ENCODE data around the gene IFRD1. TPM values are rescaled to one million over a fixed set of nuclear protein-coding genes. Genes with fewer than 3 reads are reported as not detected.

The IFRD1 gene
- total RNA-seq, 6 experiments from 2014 or later: 19.0 to 34.7 (median 28.2) TPM

DNA sequence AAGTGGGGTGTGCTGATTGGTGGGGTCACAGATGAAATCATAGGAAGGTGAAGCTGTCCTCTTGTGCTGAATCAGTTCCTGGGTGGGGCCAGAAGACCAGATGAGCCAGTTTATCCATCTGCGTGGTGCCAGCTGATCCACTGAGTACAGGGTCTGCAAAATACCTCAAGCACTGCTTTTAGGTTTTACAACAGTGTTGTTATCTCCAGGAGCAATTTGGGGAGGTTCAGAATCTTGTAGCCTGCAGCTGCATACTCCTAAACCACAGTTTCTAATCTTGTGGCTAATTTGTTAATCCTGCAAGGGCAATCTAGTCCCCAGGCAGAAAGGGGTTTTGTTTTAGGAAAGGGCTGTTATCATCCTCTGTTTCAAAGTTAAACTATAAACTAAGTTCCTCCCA is 17.0 kb upstream of the IFRD1 start:
- H3K9me3 ChIP-seq: no peaks in the 10 kb centered on the region
- H3K4me3 ChIP-seq: no peak overlapping the region
- no peaks in the 10 kb centered on the region for H3K36me3 ChIP-seq
- 80% methylated on average over 1 of the region's 1 CpG for WGBS (ENCODE audit: insufficient coverage, low coverage, low lambda C conversion rate, missing lambda C conversion rate)
- no peak for TF ChIP-seq POLR2A (IDR thresholded peaks at IDR 0.05)
- TF ChIP-seq, protein P1, sequence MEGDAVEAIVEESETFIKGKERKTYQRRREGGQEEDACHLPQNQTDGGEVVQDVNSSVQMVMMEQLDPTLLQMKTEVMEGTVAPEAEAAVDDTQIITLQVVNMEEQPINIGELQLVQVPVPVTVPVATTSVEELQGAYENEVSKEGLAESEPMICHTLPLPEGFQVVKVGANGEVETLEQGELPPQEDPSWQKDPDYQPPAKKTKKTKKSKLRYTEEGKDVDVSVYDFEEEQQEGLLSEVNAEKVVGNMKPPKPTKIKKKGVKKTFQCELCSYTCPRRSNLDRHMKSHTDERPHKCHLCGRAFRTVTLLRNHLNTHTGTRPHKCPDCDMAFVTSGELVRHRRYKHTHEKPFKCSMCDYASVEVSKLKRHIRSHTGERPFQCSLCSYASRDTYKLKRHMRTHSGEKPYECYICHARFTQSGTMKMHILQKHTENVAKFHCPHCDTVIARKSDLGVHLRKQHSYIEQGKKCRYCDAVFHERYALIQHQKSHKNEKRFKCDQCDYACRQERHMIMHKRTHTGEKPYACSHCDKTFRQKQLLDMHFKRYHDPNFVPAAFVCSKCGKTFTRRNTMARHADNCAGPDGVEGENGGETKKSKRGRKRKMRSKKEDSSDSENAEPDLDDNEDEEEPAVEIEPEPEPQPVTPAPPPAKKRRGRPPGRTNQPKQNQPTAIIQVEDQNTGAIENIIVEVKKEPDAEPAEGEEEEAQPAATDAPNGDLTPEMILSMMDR (IDR thresholded peaks at IDR 0.05): no peak
- intact Hi-C loops (cut with DNase I): no loop called here
- H3K27ac ChIP-seq: no peak overlapping the region
- no peaks in the 10 kb centered on the region for H3K27me3 ChIP-seq
- DNase-seq (no peak), ATAC-seq (no peak)
- no peaks in the 10 kb centered on the region for H3K4me1 ChIP-seq

- Histone ChIP-seq H3K36me3 (no peaks in the 10 kb centered on the region), H3K27me3 (no peaks in the 10 kb centered on the region), H3K9me3 (no peaks in the 10 kb centered on the region), H3K4me3 (no peak overlapping the region), H3K4me1 (no peaks in the 10 kb centered on the region), H3K27ac (no peak overlapping the region)
- TF ChIP-seq, protein P1 (IDR thresholded peaks at IDR 0.05): no peak
- no peak for TF ChIP-seq POLR2A (IDR thresholded peaks at IDR 0.05)
- no peak for DNase-seq
- no peak for ATAC-seq
- WGBS (ENCODE audit: insufficient coverage, low coverage, low lambda C conversion rate, missing lambda C conversion rate): 100% methylated on average over 1 of the region's 1 CpG
- intact Hi-C loops (cut with DNase I): no loop called here
Observed at GRCh38 chr7:112437072-112437471, 13.2 kb upstream of the IFRD1 start.

GRCh38 chr7:112439476-112439875 is 10.8 kb upstream of the IFRD1 start:
- H3K4me1 ChIP-seq: no peaks in the 10 kb centered on the region
- intact Hi-C loops (cut with DNase I): no loop called here

DNA sequence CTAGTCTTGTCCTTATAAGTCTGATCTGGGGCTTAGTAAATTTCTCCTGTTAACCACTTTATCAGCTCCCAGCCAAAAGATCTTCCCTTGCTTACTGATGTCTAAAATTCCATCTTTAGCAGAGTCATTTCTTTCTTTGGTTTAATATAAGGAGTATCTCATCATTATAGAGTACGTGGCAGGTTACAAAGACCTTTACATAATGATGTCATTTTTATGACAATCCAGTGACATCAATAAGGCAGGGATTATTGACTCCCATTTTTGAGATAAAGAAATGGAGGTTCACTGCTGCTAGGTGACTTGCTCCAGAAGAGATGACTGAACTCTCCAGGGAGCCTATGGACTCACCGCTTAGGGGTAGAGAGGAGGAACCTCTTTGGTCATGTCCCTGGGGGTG is 8.1 kb upstream of the IFRD1 start:
- intact Hi-C loops (cut with DNase I): no loop called here
- 83% methylated on average over 2 of the region's 2 CpGs for WGBS (ENCODE audit: insufficient coverage, low coverage, low lambda C conversion rate, missing lambda C conversion rate)
- no peaks in the 10 kb centered on the region for H3K27me3 ChIP-seq
- no peaks in the 10 kb centered on the region for H3K36me3 ChIP-seq
- ATAC-seq (no peak), DNase-seq (no peak)
- no peaks in the 10 kb centered on the region for H3K9me3 ChIP-seq
- no peak overlapping the region for H3K27ac ChIP-seq
- H3K4me3 ChIP-seq: no peak overlapping the region
- no peaks in the 10 kb centered on the region for H3K4me1 ChIP-seq
- TF ChIP-seq POLR2A (IDR thresholded peaks at IDR 0.05): no peak
- TF ChIP-seq, protein P1 (IDR thresholded peaks at IDR 0.05): no peak

More at GRCh38 chr7:112439476-112439875, 10.8 kb upstream of the IFRD1 start:
- TF ChIP-seq, protein P1 (IDR thresholded peaks at IDR 0.05): no peak
- no peak for TF ChIP-seq POLR2A (IDR thresholded peaks at IDR 0.05)
- 100% methylated on average over 1 of the region's 1 CpG for WGBS (ENCODE audit: insufficient coverage, low coverage, low lambda C conversion rate, missing lambda C conversion rate)
- no peak overlapping the region for H3K27ac ChIP-seq
- H3K27me3 ChIP-seq: no peaks in the 10 kb centered on the region
- no peak overlapping the region for H3K4me3 ChIP-seq
- ATAC-seq: no peak
- H3K9me3 ChIP-seq: no peaks in the 10 kb centered on the region
- no peak for DNase-seq
- no peaks in the 10 kb centered on the region for H3K36me3 ChIP-seq

GRCh38 chr7:112444505-112444904 is 5.8 kb upstream of the IFRD1 start:
- Histone ChIP-seq H3K4me3 (no peak overlapping the region), H3K4me1 (no peaks in the 10 kb centered on the region), H3K27me3 (no peaks in the 10 kb centered on the region), H3K36me3 (no peaks in the 10 kb centered on the region), H3K9me3 (no peaks in the 10 kb centered on the region), H3K27ac (no peak overlapping the region)
- intact Hi-C loops (cut with DNase I): no loop called here
- ATAC-seq (no peak), DNase-seq (no peak)
- 83% methylated on average over 3 of the region's 3 CpGs for WGBS (ENCODE audit: insufficient coverage, low coverage, low lambda C conversion rate, missing lambda C conversion rate)
- TF ChIP-seq POLR2A (IDR thresholded peaks at IDR 0.05): no peak
- TF ChIP-seq, protein P1 (IDR thresholded peaks at IDR 0.05): no peak

Measured in right lobe of liver (tissue), 6 donors.